ENCODE data around the gene SLC7A11. TPM values are rescaled to one million over a fixed set of nuclear protein-coding genes. Genes with fewer than 3 reads are reported as not detected.
A peak's percentile ranks its signal among the peaks of the same experiment; 100 is the strongest.

SLC7A11 gene
- total RNA-seq, 3 donors from 2014 or later: 0.16 to 1.9 (median 1.3) TPM

- intact Hi-C loops (cut with DNase I; ENCODE audit: low total_unique reads): no loop called here
- no peaks in the 10 kb centered on the region for H3K9me3 ChIP-seq
- H3K4me1 ChIP-seq: no peaks in the 10 kb centered on the region
- no peak for DNase-seq (ENCODE audit: low spot score in 2 of 2)
- H3K27me3 ChIP-seq: no peaks in the 10 kb centered on the region
- no peak overlapping the region for H3K27ac ChIP-seq
- TF ChIP-seq POLR2AphosphoS5 (IDR thresholded peaks at IDR 0.05) (no peak), POLR2A (IDR thresholded peaks at IDR 0.05) (no peak), CTCF (IDR thresholded peaks at IDR 0.05) (no peak)
- no peaks in the 10 kb centered on the region for H3K36me3 ChIP-seq
- no peak overlapping the region for H3K4me3 ChIP-seq
Measured at GRCh38 chr4:138184886-138185285, 57.3 kb downstream of the SLC7A11 start.

GRCh38 chr4:138182838-138183426 lies 59.2 kb downstream of the SLC7A11 start:
- H3K36me3 ChIP-seq: no peaks in the 10 kb centered on the region
- no peaks in the 10 kb centered on the region for H3K4me1 ChIP-seq
- intact Hi-C loops (cut with DNase I; ENCODE audit: low total_unique reads): no loop called here
- no peaks in the 10 kb centered on the region for H3K9me3 ChIP-seq
- H3K27me3 ChIP-seq: no peaks in the 10 kb centered on the region
- no peak overlapping the region for H3K4me3 ChIP-seq
- DNase-seq (ENCODE audit: low spot score in 2 of 2): no peak
- TF ChIP-seq POLR2A (IDR thresholded peaks at IDR 0.05): no peak
- no peak for TF ChIP-seq POLR2AphosphoS5 (IDR thresholded peaks at IDR 0.05)
- peak; percentile 12 to 62 (median 58) for TF ChIP-seq CTCF (IDR thresholded peaks at IDR 0.05)
- H3K27ac ChIP-seq: no peak overlapping the region

- H3K9me3 ChIP-seq: no peaks in the 10 kb centered on the region
- TF ChIP-seq POLR2A (IDR thresholded peaks at IDR 0.05): no peak
- no peak for TF ChIP-seq POLR2AphosphoS5 (IDR thresholded peaks at IDR 0.05)
- intact Hi-C loops (cut with DNase I; ENCODE audit: low total_unique reads): no loop called here
Measured at GRCh38 chr4:138181287-138181686, 60.9 kb downstream of the SLC7A11 start.

GRCh38 chr4:138178566-138178965 lies 63.6 kb downstream of the SLC7A11 start:
- intact Hi-C loops (cut with DNase I; ENCODE audit: low total_unique reads): no loop called here
- no peak for DNase-seq (ENCODE audit: low spot score in 2 of 2)
- no peaks in the 10 kb centered on the region for H3K9me3 ChIP-seq
- H3K27ac ChIP-seq: no peak overlapping the region
- no peaks in the 10 kb centered on the region for H3K36me3 ChIP-seq
- no peaks in the 10 kb centered on the region for H3K27me3 ChIP-seq
- no peak overlapping the region for H3K4me3 ChIP-seq
- no peak for TF ChIP-seq POLR2AphosphoS5 (IDR thresholded peaks at IDR 0.05)
- no peak for TF ChIP-seq POLR2A (IDR thresholded peaks at IDR 0.05)
- TF ChIP-seq CTCF (IDR thresholded peaks at IDR 0.05): no peak
- H3K4me1 ChIP-seq: no peaks in the 10 kb centered on the region

More at GRCh38 chr4:138181287-138181686, 60.9 kb downstream of the SLC7A11 start:
- no peak for DNase-seq (ENCODE audit: low spot score in 2 of 2)
- no peaks in the 10 kb centered on the region for H3K4me1 ChIP-seq
- H3K27ac ChIP-seq: no peak overlapping the region
- H3K36me3 ChIP-seq: no peaks in the 10 kb centered on the region
- H3K4me3 ChIP-seq: no peak overlapping the region
- no peaks in the 10 kb centered on the region for H3K27me3 ChIP-seq

- Histone ChIP-seq H3K9me3 (no peaks in the 10 kb centered on the region), H3K27me3 (no peaks in the 10 kb centered on the region), H3K4me3 (no peak overlapping the region), H3K36me3 (no peaks in the 10 kb centered on the region), H3K4me1 (no peaks in the 10 kb centered on the region), H3K27ac (no peak overlapping the region)
- intact Hi-C loops (cut with DNase I; ENCODE audit: low total_unique reads): no loop called here
- no peak for TF ChIP-seq CTCF (IDR thresholded peaks at IDR 0.05)
- no peak for TF ChIP-seq POLR2AphosphoS5 (IDR thresholded peaks at IDR 0.05)
- no peak for TF ChIP-seq POLR2A (IDR thresholded peaks at IDR 0.05)
- DNase-seq (ENCODE audit: low spot score in 2 of 2): no peak
Measured at GRCh38 chr4:138177278-138177968, 64.7 kb downstream of the SLC7A11 start.
